K562 (cell line): Measurements from ENCODE around the gene FUCA1. TPM values are rescaled to one million over a fixed set of nuclear protein-coding genes. Genes with fewer than 3 reads are reported as not detected.

Experiments
- CBFA2T3 ChIP-seq: fragments of 450-650 bp; IDR thresholded peaks from 2 replicates; pipeline ENCODE4 v1.6.1; 2017
- CREB1 ChIP-seq, 2 experiments: sonication (generic) in 1 of 2; formaldehyde crosslinking in 1 of 2; IDR thresholded peaks; 2 replicates each; pipeline versions ENCODE4 v1.6.1 to v1.8.0; 2012 to 2022; ENCODE audit warnings: inconsistent platforms in 1 of 2, mild to moderate bottlenecking in 1 of 2, missing genetic modification reagents in 1 of 2, moderate library complexity in 1 of 2
- CREM ChIP-seq: IDR thresholded peaks from 2 replicates; pipeline ENCODE4 v1.6.1; 2014; ENCODE audit warnings: antibody characterized with exemption, low read depth
- ETV1 ChIP-seq: fragments of 450-650 bp; conservative IDR thresholded peaks from 2 replicates; pipeline ENCODE4 v1.6.1; 2016; ENCODE audit warnings: missing genetic modification characterization, control low read depth, low read depth, missing compliant biosample characterization
- FOXM1 ChIP-seq, 2 experiments: fragments of 450-650 bp in 1 of 2; sonication (generic) in 1 of 2; formaldehyde crosslinking in 1 of 2; IDR thresholded peaks; 2 replicates each; pipeline versions ENCODE4 v1.6.1 to v1.9.0; 2017 to 2022; ENCODE audit warnings: low read depth in 2 of 2, mild to moderate bottlenecking in 2 of 2, missing genetic modification reagents in 1 of 2, moderate library complexity in 1 of 2
- GABPB1 ChIP-seq: sonication (generic); formaldehyde crosslinking; IDR thresholded peaks from 2 replicates; pipeline ENCODE4 v1.8.0; 2022; ENCODE audit warnings: mild to moderate bottlenecking, missing genetic modification reagents
- GATA2 ChIP-seq: sonication (generic); formaldehyde crosslinking; IDR thresholded peaks from 2 replicates; pipeline ENCODE4 v1.4.0; 2020; ENCODE audit warnings: mild to moderate bottlenecking, missing genetic modification reagents
- KDM1A ChIP-seq, 2 experiments: fragments of 450-650 bp; IDR thresholded peaks; 2 replicates each; pipeline ENCODE4 v1.6.1; 2016; ENCODE audit warnings: mild to moderate bottlenecking in 2 of 2
- MEF2A ChIP-seq: IDR thresholded peaks from 2 replicates; pipeline ENCODE4 v1.6.1; 2011; ENCODE audit warnings: low read depth, mild to moderate bottlenecking, low read length, moderate library complexity; ENCODE audit not compliant: control insufficient read depth
- NFYB ChIP-seq: IDR thresholded peaks from 2 replicates; pipeline ENCODE4 v1.6.1; 2011; ENCODE audit warnings: mild to moderate bottlenecking, moderate library complexity; ENCODE audit not compliant: insufficient read length; ENCODE audit errors: extremely low read depth
- TAL1 ChIP-seq: fragments of 450-650 bp; IDR thresholded peaks from 2 replicates; pipeline ENCODE4 v1.6.1; 2016; ENCODE audit warnings: mild to moderate bottlenecking
- ZEB2 ChIP-seq: fragments of 450-650 bp; IDR thresholded peaks from 2 replicates; pipeline ENCODE4 v1.6.1; 2016
- polyA plus RNA-seq, 8 experiments: library from polyadenylated mRNA; depleted of rRNA in 4 of 8; stranded (reverse) in 5 of 8; unstranded in 3 of 8; fragments of >200 nt; fragmentation: Nextera tagmentation in 2 of 8; fragmentation: Illumina TruSeq in 1 of 8; extraction: Ambion mirVana in 2 of 8; extraction: Trizol in 1 of 8; gene quantifications; 2 replicates each; pipeline versions ENCODE4 v1.2.1 to v1.2.3, GENCODE V29; 2011 to 2014; ENCODE audit warnings: inconsistent platforms in 1 of 8, missing spikeins in 1 of 8
- total RNA-seq, 7 experiments: library from RNA; depleted of rRNA in 6 of 7; stranded (reverse); fragments of >200 nt in 6 of 7; fragmentation: Illumina TruSeq in 2 of 7; extraction: Trizol in 2 of 7; gene quantifications; 2 replicates each; pipeline versions ENCODE4 v1.2.1 to v1.2.3, GENCODE V29; 2011 to 2021; ENCODE audit warnings: low replicate concordance in 1 of 7
- TF ChIP-seq, protein P1 (sequence below): fragments of 200-400 bp; formaldehyde crosslinking; IDR thresholded peaks from 2 replicates; pipeline ENCODE4 v1.6.1; 2017; ENCODE audit warnings: mild to moderate bottlenecking, low read depth, low read length, moderate library complexity
- TF ChIP-seq, protein P2 (sequence below): fragments of 200-800 bp; sonication (Bioruptor generic); IDR thresholded peaks from 2 replicates; pipeline ENCODE4 v1.6.1; 2017; ENCODE audit warnings: missing genetic modification characterization, missing compliant biosample characterization
- TF ChIP-seq, protein P3 (sequence below): fragments of 450-650 bp; IDR thresholded peaks from 2 replicates; pipeline ENCODE4 v1.6.1; 2016; ENCODE audit warnings: antibody characterized with exemption
- TF ChIP-seq, protein P4 (sequence below): sonication (generic); formaldehyde crosslinking; IDR thresholded peaks from 2 replicates; pipeline ENCODE4 v1.8.1; 2023; ENCODE audit warnings: mild to moderate bottlenecking, missing genetic modification reagents
- TF ChIP-seq, protein P5 (sequence below): IDR thresholded peaks from 2 replicates; pipeline ENCODE4 v1.6.1; 2012; ENCODE audit warnings: low read depth, low read length, improper control_type of control experiment, borderline replicate concordance

The FUCA1 gene
- total and polyA plus RNA-seq, 9 of the 15 experiments (the other 6 are each of a cell fraction or from before 2014, with no cell fraction given) = 7.0 to 20.5 (median 13.5) TPM

DNA sequence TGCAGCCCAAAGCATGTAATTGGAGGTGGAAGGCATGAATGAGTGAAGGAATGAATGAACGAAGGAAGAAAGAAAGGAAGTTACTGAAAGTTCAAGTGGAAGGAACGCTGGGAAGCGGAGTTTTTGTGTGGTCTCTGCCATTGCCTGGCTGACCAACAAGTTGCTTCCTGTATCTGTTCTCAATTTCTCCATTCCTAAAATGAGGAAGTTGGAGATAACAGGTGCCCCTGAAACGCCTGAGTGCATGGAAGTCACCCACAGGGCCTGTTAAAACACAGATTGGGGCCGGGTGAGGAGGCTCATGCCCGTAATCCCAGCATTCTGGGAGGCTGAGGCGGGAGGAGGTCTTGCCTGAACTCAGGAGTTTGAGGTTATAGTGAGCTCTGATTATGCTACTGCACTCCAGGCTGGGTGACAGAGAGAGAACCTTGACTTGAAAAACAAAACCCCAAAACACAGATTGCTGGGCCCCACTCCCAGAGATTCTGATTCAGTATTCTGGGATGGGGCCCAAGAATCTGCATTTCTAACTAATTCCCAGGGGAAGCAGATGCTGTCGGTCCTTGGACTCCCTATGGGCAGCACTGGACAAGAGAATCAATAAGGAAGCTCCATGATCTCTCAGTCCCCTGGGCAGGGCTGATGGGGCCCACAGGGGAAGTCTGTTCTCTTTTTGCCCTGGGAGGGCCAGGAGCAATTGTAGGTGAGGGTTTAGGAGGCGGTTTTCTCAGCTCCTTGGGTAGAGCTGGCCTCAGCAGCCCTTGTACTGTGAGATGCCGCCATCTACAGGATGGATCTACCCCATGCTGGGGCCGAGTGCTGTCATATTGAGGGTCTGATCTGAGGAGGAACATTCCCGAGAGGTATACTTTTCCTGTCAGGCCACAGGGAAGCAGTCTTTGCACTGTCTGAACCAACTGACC, 48.4 kb upstream of the FUCA1 start (continued):
- TF ChIP-seq, protein P1, sequence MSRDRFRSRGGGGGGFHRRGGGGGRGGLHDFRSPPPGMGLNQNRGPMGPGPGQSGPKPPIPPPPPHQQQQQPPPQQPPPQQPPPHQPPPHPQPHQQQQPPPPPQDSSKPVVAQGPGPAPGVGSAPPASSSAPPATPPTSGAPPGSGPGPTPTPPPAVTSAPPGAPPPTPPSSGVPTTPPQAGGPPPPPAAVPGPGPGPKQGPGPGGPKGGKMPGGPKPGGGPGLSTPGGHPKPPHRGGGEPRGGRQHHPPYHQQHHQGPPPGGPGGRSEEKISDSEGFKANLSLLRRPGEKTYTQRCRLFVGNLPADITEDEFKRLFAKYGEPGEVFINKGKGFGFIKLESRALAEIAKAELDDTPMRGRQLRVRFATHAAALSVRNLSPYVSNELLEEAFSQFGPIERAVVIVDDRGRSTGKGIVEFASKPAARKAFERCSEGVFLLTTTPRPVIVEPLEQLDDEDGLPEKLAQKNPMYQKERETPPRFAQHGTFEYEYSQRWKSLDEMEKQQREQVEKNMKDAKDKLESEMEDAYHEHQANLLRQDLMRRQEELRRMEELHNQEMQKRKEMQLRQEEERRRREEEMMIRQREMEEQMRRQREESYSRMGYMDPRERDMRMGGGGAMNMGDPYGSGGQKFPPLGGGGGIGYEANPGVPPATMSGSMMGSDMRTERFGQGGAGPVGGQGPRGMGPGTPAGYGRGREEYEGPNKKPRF = no peak
- TF ChIP-seq NFYB = no peak
- 0 out of 2 replicates have a peak, but pooled peaks have one; percentile 26 for TF ChIP-seq CREM
- peak; percentile 82; the same call in 1 of the 2 replicates for TF ChIP-seq ZEB2
- peak; percentile 93 for TF ChIP-seq CBFA2T3
- no peak for TF ChIP-seq CREB1 (IDR thresholded peaks at IDR 0.05)
- TF ChIP-seq CREB1 (CRISPR knock-in tag; IDR thresholded peaks at IDR 0.05) = no peak
- peak; percentile 10; the same call in 1 of the 2 replicates for TF ChIP-seq GABPB1 (CRISPR knock-in tag)
- 0 out of 2 replicates have a peak, but pooled peaks have one; percentile 3 for TF ChIP-seq TAL1
- TF ChIP-seq FOXM1 (IDR thresholded peaks at IDR 0.05; ENCODE audit: low read depth) = no peak
- no peak for TF ChIP-seq FOXM1 (CRISPR knock-in tag; IDR thresholded peaks at IDR 0.05; ENCODE audit: low read depth)
- TF ChIP-seq, protein P2, sequence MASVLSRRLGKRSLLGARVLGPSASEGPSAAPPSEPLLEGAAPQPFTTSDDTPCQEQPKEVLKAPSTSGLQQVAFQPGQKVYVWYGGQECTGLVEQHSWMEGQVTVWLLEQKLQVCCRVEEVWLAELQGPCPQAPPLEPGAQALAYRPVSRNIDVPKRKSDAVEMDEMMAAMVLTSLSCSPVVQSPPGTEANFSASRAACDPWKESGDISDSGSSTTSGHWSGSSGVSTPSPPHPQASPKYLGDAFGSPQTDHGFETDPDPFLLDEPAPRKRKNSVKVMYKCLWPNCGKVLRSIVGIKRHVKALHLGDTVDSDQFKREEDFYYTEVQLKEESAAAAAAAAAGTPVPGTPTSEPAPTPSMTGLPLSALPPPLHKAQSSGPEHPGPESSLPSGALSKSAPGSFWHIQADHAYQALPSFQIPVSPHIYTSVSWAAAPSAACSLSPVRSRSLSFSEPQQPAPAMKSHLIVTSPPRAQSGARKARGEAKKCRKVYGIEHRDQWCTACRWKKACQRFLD = 0 out of 2 replicates have a peak, but pooled peaks have one; percentile 33
- TF ChIP-seq MEF2A = 0 out of 2 replicates have a peak, but pooled peaks have one; percentile 15
- TF ChIP-seq GATA2 (CRISPR knock-in tag) = no peak
- TF ChIP-seq, protein P3, sequence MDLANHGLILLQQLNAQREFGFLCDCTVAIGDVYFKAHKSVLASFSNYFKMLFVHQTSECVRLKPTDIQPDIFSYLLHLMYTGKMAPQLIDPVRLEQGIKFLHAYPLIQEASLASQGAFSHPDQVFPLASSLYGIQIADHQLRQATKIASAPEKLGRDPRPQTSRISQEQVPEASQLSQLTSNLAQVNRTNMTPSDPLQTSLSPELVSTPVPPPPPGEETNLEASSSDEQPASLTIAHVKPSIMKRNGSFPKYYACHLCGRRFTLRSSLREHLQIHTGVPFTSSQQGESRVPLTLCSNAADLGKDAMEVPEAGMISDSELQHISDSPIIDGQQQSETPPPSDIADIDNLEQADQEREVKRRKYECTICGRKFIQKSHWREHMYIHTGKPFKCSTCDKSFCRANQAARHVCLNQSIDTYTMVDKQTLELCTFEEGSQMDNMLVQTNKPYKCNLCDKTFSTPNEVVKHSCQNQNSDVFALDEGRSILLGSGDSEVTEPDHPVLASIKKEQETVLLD = no peak
- peak in 1 of 2 experiments; percentile 57; a peak in 2 of 4 replicates for TF ChIP-seq KDM1A (IDR thresholded peaks at IDR 0.05)
- TF ChIP-seq ETV1 (tag) = no peak
- TF ChIP-seq, protein P4, sequence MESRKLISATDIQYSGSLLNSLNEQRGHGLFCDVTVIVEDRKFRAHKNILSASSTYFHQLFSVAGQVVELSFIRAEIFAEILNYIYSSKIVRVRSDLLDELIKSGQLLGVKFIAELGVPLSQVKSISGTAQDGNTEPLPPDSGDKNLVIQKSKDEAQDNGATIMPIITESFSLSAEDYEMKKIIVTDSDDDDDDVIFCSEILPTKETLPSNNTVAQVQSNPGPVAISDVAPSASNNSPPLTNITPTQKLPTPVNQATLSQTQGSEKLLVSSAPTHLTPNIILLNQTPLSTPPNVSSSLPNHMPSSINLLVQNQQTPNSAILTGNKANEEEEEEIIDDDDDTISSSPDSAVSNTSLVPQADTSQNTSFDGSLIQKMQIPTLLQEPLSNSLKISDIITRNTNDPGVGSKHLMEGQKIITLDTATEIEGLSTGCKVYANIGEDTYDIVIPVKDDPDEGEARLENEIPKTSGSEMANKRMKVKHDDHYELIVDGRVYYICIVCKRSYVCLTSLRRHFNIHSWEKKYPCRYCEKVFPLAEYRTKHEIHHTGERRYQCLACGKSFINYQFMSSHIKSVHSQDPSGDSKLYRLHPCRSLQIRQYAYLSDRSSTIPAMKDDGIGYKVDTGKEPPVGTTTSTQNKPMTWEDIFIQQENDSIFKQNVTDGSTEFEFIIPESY (CRISPR knock-in tag) = peak; percentile 69
- TF ChIP-seq, protein P5, sequence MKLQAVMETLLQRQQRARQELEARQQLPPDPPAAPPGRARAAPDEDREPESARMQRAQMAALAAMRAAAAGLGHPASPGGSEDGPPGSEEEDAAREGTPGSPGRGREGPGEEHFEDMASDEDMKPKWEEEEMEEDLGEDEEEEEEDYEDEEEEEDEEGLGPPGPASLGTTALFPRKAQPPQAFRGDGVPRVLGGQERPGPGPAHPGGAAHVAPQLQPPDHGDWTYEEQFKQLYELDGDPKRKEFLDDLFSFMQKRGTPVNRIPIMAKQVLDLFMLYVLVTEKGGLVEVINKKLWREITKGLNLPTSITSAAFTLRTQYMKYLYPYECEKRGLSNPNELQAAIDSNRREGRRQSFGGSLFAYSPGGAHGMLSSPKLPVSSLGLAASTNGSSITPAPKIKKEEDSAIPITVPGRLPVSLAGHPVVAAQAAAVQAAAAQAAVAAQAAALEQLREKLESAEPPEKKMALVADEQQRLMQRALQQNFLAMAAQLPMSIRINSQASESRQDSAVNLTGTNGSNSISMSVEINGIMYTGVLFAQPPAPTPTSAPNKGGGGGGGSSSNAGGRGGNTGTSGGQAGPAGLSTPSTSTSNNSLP = 0 out of 2 replicates have a peak, but pooled peaks have one; percentile 20
